ENCODE measurements around the gene ST6GALNAC6.

The ST6GALNAC6 gene

DNA sequence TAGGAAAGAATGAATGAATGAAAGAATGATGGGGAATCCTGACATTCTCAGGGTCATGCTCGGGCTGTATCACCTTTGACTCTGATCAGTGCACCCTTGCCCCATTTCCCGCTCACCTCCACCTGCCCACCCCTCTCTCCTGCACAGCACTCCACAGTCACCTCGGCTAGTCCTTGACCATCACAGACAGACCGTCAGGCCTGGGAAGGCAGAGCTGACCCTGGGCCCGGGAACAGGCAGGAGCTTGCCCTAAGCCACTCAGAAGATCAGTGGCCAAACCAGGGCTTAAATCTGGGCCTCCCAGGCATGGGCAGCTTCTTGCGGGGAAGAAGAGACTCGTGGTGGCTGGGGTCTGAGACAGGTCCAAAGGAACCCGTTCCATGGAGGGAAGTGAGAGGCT lies 3.6 kb downstream of the ST6GALNAC6 start:
- Histone ChIP-seq H3K27me3 (replicated peaks; ENCODE audit: control insufficient read depth, insufficient read depth, low read length, poor library complexity, severe bottlenecking) (no peaks in the 10 kb centered on the region), H3K4me3 (ENCODE audit: insufficient read depth, low read depth, low read length, poor library complexity, severe bottlenecking) (no peak overlapping the region), H3K27ac (ENCODE audit: insufficient read depth, low read length, poor library complexity, severe bottlenecking) (no peak overlapping the region), H3K36me3 (ENCODE audit: control insufficient read depth, insufficient read depth, low read length) (peaks cover 59% of the 10 kb centered on the region), H3K4me1 (ENCODE audit: control insufficient read depth, insufficient read depth, low read length, poor library complexity, severe bottlenecking) (peaks cover 31% of the 10 kb centered on the region), H3K9me3 (ENCODE audit: control insufficient read depth, low read length) (no peaks in the 10 kb centered on the region)
- no peak for DNase-seq

DNA sequence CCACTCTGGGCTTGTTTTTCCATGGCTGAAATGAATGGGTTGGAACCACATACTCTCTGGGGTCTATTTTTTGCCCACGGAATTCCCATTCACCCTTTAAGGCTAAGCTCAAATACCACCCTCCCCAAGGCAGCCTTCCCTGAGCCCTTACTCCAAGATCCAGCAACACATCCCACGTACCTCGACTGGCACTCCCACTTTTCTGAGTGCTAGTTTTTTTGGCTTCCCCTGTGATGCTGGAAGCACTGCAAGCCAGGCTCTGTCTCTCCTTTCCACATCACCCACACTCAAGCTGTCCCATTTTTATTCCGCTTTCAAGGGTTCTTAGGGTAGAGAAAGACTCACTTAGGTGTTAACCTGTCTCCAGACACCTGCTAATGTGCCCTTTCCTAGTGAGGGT lies 6.0 kb downstream of the ST6GALNAC6 start:
- Histone ChIP-seq H3K36me3 (ENCODE audit: control insufficient read depth, insufficient read depth, low read length) (peaks cover 67% of the 10 kb centered on the region), H3K9me3 (ENCODE audit: control insufficient read depth, low read length) (no peaks in the 10 kb centered on the region), H3K4me1 (ENCODE audit: control insufficient read depth, insufficient read depth, low read length, poor library complexity, severe bottlenecking) (peaks cover 17% of the 10 kb centered on the region), H3K27me3 (replicated peaks; ENCODE audit: control insufficient read depth, insufficient read depth, low read length, poor library complexity, severe bottlenecking) (no peaks in the 10 kb centered on the region), H3K4me3 (ENCODE audit: insufficient read depth, low read depth, low read length, poor library complexity, severe bottlenecking) (no peak overlapping the region), H3K27ac (ENCODE audit: insufficient read depth, low read length, poor library complexity, severe bottlenecking) (no peak overlapping the region)
- no peak for DNase-seq

DNA sequence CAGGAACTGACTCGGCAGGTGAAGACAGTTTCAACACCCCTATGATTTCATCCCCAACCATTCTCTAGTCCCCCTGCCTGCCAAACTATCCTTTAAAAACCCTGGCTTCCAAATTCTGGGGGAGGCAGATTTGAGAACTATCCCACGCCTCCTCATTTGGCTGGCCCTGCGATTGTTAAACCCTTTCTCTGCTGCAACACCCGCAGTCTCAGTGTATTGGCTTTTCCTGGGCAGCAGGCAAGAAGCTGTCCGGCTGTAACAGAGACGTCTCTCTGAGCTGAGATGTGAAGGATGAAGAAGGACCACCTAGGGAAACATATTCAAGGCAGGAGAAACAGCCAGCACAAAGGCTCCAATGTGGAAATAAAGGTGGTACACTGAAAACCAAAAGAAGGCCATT lies 6.6 kb downstream of the ST6GALNAC6 start:
- peaks cover 70% of the 10 kb centered on the region for H3K36me3 ChIP-seq (ENCODE audit: control insufficient read depth, insufficient read depth, low read length)
- no peak for DNase-seq
- H3K4me3 ChIP-seq (ENCODE audit: insufficient read depth, low read depth, low read length, poor library complexity, severe bottlenecking) = no peak overlapping the region

GRCh38 chr9:127890053-127890452 lies 9.3 kb downstream of the ST6GALNAC6 start:
- Histone ChIP-seq H3K4me3 (ENCODE audit: insufficient read depth, low read depth, low read length, poor library complexity, severe bottlenecking) (no peak overlapping the region), H3K36me3 (ENCODE audit: control insufficient read depth, insufficient read depth, low read length) (peaks cover 76% of the 10 kb centered on the region), H3K9me3 (ENCODE audit: control insufficient read depth, low read length) (no peaks in the 10 kb centered on the region), H3K27me3 (replicated peaks; ENCODE audit: control insufficient read depth, insufficient read depth, low read length, poor library complexity, severe bottlenecking) (no peaks in the 10 kb centered on the region), H3K27ac (ENCODE audit: insufficient read depth, low read length, poor library complexity, severe bottlenecking) (no peak overlapping the region), H3K4me1 (ENCODE audit: control insufficient read depth, insufficient read depth, low read length, poor library complexity, severe bottlenecking) (no peaks in the 10 kb centered on the region)
- no peak for DNase-seq

More for the DNA sequence above, 6.6 kb downstream of the ST6GALNAC6 start:
- peaks cover 11% of the 10 kb centered on the region for H3K4me1 ChIP-seq (ENCODE audit: control insufficient read depth, insufficient read depth, low read length, poor library complexity, severe bottlenecking)
- no peaks in the 10 kb centered on the region for H3K9me3 ChIP-seq (ENCODE audit: control insufficient read depth, low read length)
- no peaks in the 10 kb centered on the region for H3K27me3 ChIP-seq (replicated peaks; ENCODE audit: control insufficient read depth, insufficient read depth, low read length, poor library complexity, severe bottlenecking)
- H3K27ac ChIP-seq (ENCODE audit: insufficient read depth, low read length, poor library complexity, severe bottlenecking) = no peak overlapping the region

DNA sequence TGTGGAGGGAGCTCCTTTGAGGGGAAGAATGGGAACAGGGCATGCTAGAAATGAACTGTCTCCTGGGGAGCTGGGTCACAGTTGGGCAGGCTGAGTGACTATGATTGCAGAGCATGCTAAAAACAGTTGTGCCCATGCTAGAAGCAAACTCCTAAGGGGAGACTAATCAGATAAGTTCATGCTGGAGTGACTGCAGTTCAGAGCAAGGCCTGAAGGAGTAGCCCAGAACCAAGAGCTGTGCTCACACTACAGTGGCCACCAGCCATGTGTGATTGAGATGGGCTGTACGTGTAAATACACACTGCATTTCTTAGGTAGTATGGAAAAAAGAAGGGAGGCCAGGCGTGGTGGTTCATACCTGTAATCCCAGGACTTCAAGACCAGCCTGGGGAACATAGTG lies 11.6 kb downstream of the ST6GALNAC6 start:
- H3K27ac ChIP-seq (ENCODE audit: insufficient read depth, low read length, poor library complexity, severe bottlenecking) = no peak overlapping the region
- no peak overlapping the region for H3K4me3 ChIP-seq (ENCODE audit: insufficient read depth, low read depth, low read length, poor library complexity, severe bottlenecking)
- H3K36me3 ChIP-seq (ENCODE audit: control insufficient read depth, insufficient read depth, low read length) = peaks cover 59% of the 10 kb centered on the region
- DNase-seq = no peak
- no peaks in the 10 kb centered on the region for H3K27me3 ChIP-seq (replicated peaks; ENCODE audit: control insufficient read depth, insufficient read depth, low read length, poor library complexity, severe bottlenecking)
- H3K4me1 ChIP-seq (ENCODE audit: control insufficient read depth, insufficient read depth, low read length, poor library complexity, severe bottlenecking) = peaks cover under 1% of the 10 kb centered on the region
- H3K9me3 ChIP-seq (ENCODE audit: control insufficient read depth, low read length) = no peaks in the 10 kb centered on the region

DNA sequence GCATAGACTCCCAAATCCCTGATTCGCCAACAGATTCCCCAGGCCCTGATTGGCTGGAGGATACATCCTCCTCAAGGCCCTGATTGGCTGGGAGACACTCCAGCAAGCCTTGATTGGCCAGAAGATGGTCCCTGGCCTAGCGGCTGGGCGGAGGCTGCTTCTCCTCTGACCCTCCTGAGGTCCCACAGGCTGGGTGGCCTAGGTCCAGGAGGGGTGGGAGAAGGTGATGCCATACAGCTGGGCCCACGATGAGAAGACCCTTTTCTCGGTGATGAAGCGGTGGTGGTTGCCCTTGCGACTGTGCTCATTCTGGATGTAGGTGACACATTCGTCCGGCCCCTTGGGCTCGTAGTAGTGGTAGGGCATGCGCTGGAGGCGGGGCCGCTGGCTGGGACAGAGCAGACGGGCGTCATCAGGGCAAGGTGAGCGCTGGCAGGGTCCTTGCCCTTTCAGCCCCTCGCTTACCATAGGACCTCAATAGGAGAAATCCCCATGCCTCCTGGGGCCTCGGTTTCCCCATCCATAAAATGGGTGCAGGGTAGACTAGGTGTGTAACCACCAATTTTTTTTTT lies 12.9 kb downstream of the ST6GALNAC6 start:
- no peak overlapping the region for H3K27ac ChIP-seq (ENCODE audit: insufficient read depth, low read length, poor library complexity, severe bottlenecking)
- H3K9me3 ChIP-seq (ENCODE audit: control insufficient read depth, low read length) = no peaks in the 10 kb centered on the region
- H3K4me1 ChIP-seq (ENCODE audit: control insufficient read depth, insufficient read depth, low read length, poor library complexity, severe bottlenecking) = peaks cover 2% of the 10 kb centered on the region
- peaks cover 51% of the 10 kb centered on the region for H3K36me3 ChIP-seq (ENCODE audit: control insufficient read depth, insufficient read depth, low read length)
- no peak for DNase-seq
- H3K4me3 ChIP-seq (ENCODE audit: insufficient read depth, low read depth, low read length, poor library complexity, severe bottlenecking) = no peak overlapping the region
- H3K27me3 ChIP-seq (replicated peaks; ENCODE audit: control insufficient read depth, insufficient read depth, low read length, poor library complexity, severe bottlenecking) = no peaks in the 10 kb centered on the region

GRCh38 chr9:127885508-127886281 lies 13.7 kb downstream of the ST6GALNAC6 start:
- no peaks in the 10 kb centered on the region for H3K27me3 ChIP-seq (replicated peaks; ENCODE audit: control insufficient read depth, insufficient read depth, low read length, poor library complexity, severe bottlenecking)
- peaks cover 44% of the 10 kb centered on the region for H3K36me3 ChIP-seq (ENCODE audit: control insufficient read depth, insufficient read depth, low read length)
- no peaks in the 10 kb centered on the region for H3K9me3 ChIP-seq (ENCODE audit: control insufficient read depth, low read length)
- H3K27ac ChIP-seq (ENCODE audit: insufficient read depth, low read length, poor library complexity, severe bottlenecking) = no peak overlapping the region
- peaks cover 2% of the 10 kb centered on the region for H3K4me1 ChIP-seq (ENCODE audit: control insufficient read depth, insufficient read depth, low read length, poor library complexity, severe bottlenecking)
- H3K4me3 ChIP-seq (ENCODE audit: insufficient read depth, low read depth, low read length, poor library complexity, severe bottlenecking) = no peak overlapping the region
- no peak for DNase-seq

DNA sequence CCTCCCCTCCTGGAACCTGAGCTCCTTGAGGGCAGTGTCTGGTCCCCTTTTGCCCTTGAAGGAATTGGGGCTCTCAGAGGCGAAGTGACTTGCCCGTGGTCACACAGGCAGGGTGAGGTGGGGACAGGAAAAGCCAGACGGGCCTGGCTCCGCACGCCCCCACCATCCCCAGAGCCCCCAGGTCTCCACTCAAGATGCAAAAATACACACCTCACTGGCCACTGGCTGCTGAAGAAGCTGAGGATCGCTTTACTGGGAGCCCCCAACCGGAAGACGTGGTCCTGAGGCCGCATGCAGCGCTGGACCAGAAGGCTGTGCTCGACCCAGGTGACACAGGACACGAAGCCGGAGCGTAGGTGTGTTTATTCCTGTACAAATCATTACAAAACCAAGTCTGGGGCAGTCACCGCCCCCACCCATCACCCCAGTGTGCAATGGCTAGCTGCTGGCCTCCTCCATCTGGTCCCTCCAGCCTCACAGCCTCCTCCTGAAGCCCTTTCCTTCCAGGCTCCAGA lies 14.4 kb downstream of the ST6GALNAC6 start:
- DNase-seq = no peak
- Histone ChIP-seq H3K27ac (ENCODE audit: insufficient read depth, low read length, poor library complexity, severe bottlenecking) (no peak overlapping the region), H3K9me3 (ENCODE audit: control insufficient read depth, low read length) (no peaks in the 10 kb centered on the region), H3K36me3 (ENCODE audit: control insufficient read depth, insufficient read depth, low read length) (peaks cover 37% of the 10 kb centered on the region), H3K4me3 (ENCODE audit: insufficient read depth, low read depth, low read length, poor library complexity, severe bottlenecking) (no peak overlapping the region), H3K4me1 (ENCODE audit: control insufficient read depth, insufficient read depth, low read length, poor library complexity, severe bottlenecking) (peaks cover 2% of the 10 kb centered on the region), H3K27me3 (replicated peaks; ENCODE audit: control insufficient read depth, insufficient read depth, low read length, poor library complexity, severe bottlenecking) (no peaks in the 10 kb centered on the region)

DNA sequence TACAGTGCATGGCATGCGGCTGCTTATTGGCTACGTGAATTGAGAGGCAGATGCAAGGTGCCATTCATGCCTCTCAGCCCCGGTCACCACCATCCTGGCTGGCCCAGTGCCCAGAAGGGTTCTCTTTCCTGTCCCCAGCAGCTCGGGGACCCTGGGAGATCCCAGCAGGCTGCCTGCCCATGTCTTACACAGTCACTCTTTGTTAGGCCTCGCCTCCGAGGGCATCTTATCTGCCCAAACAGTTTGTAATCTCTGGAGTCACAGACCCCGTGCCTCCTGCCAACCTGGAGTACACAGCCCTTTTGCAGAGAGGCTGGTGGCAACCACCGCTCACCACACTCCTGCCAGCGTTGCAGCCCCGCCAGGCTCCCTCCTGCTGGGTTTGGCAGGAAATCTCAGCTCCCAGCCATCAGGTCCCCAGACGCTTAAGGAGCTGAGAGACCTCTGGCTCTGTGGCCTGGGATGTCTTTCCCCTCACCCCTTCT lies 14.9 kb downstream of the ST6GALNAC6 start:
- Histone ChIP-seq H3K36me3 (ENCODE audit: control insufficient read depth, insufficient read depth, low read length) (peaks cover 37% of the 10 kb centered on the region), H3K4me3 (ENCODE audit: insufficient read depth, low read depth, low read length, poor library complexity, severe bottlenecking) (no peak overlapping the region), H3K27me3 (replicated peaks; ENCODE audit: control insufficient read depth, insufficient read depth, low read length, poor library complexity, severe bottlenecking) (no peaks in the 10 kb centered on the region), H3K27ac (ENCODE audit: insufficient read depth, low read length, poor library complexity, severe bottlenecking) (no peak overlapping the region), H3K4me1 (ENCODE audit: control insufficient read depth, insufficient read depth, low read length, poor library complexity, severe bottlenecking) (peaks cover 2% of the 10 kb centered on the region), H3K9me3 (ENCODE audit: control insufficient read depth, low read length) (no peaks in the 10 kb centered on the region)
- DNase-seq = no peak

- Histone ChIP-seq H3K36me3 (ENCODE audit: control insufficient read depth, insufficient read depth, low read length) (peaks cover 37% of the 10 kb centered on the region), H3K27ac (ENCODE audit: insufficient read depth, low read length, poor library complexity, severe bottlenecking) (no peak overlapping the region), H3K4me1 (ENCODE audit: control insufficient read depth, insufficient read depth, low read length, poor library complexity, severe bottlenecking) (peaks cover 2% of the 10 kb centered on the region), H3K27me3 (replicated peaks; ENCODE audit: control insufficient read depth, insufficient read depth, low read length, poor library complexity, severe bottlenecking) (no peaks in the 10 kb centered on the region), H3K4me3 (ENCODE audit: insufficient read depth, low read depth, low read length, poor library complexity, severe bottlenecking) (no peak overlapping the region), H3K9me3 (ENCODE audit: control insufficient read depth, low read length) (no peaks in the 10 kb centered on the region)
- no peak for DNase-seq
These were observed 15.4 kb downstream of the ST6GALNAC6 start for GRCh38 chr9:127883959-127884358.

Measured in effector memory CD4-positive, alpha-beta T cell (primary cell).